KOPT-K1 (cell line): ENCODE results near the gene SSTR1.

Source experiments
- H3K27ac ChIP-seq: fragments of 200-600 bp; sonication (generic); 2 replicates; pipeline ENCODE4 v1.5.1; 2016; ENCODE audit warnings: antibody characterized with exemption, mild to moderate bottlenecking, low read depth, low read length; ENCODE audit not compliant: poor library complexity, severe bottlenecking
- H3K36me3 ChIP-seq: fragments of 200-600 bp; sonication (generic); 2 replicates; pipeline ENCODE4 v1.5.1; 2017; ENCODE audit warnings: antibody characterized with exemption, mild to moderate bottlenecking, low read length, moderate library complexity; ENCODE audit not compliant: insufficient read depth
- H3K9me3 ChIP-seq: fragments of 200-600 bp; sonication (generic); 2 replicates; pipeline ENCODE4 v1.5.1; 2017; ENCODE audit warnings: antibody characterized with exemption, low read length, mild to moderate bottlenecking; ENCODE audit not compliant: insufficient read depth, poor library complexity, severe bottlenecking

SSTR1 gene

DNA sequence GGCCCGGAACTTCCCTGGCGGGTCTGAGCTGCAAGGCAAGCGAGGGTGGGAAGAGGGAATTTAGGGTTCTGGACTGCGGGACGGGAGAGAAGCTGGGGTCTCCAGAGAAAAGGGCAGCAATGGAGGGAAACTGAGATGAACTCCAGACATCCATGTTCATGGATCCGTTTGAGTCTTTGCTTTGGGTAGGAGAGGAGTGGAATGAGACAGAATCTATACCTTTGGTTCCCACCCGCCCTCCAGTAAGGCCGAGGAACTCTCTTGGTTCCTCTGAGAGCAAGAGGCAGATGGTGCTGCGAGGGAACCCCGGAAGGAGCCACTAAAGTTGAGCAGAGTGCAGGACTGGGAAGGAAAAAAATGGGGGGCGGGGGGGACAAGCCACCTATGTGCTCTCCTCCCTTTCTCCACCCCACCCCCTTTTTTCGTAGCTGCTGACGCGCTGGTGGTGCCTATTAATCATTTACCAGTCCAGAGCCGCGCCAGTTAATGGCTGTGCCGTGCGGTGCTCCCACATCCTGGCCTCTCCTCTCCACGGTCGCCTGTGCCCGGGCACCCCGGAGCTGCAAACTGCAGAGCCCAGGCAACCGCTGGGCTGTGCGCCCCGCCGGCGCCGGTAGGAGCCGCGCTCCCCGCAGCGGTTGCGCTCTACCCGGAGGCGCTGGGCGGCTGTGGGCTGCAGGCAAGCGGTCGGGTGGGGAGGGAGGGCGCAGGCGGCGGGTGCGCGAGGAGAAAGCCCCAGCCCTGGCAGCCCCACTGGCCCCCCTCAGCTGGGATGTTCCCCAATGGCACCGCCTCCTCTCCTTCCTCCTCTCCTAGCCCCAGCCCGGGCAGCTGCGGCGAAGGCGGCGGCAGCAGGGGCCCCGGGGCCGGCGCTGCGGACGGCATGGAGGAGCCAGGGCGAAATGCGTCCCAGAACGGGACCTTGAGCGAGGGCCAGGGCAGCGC is 1.2 kb downstream of the SSTR1 start:
- H3K27ac ChIP-seq = no peak overlapping the region
- H3K36me3 ChIP-seq = no peaks in the 10 kb centered on the region
- H3K9me3 ChIP-seq = peaks cover 35% of the 10 kb centered on the region

DNA sequence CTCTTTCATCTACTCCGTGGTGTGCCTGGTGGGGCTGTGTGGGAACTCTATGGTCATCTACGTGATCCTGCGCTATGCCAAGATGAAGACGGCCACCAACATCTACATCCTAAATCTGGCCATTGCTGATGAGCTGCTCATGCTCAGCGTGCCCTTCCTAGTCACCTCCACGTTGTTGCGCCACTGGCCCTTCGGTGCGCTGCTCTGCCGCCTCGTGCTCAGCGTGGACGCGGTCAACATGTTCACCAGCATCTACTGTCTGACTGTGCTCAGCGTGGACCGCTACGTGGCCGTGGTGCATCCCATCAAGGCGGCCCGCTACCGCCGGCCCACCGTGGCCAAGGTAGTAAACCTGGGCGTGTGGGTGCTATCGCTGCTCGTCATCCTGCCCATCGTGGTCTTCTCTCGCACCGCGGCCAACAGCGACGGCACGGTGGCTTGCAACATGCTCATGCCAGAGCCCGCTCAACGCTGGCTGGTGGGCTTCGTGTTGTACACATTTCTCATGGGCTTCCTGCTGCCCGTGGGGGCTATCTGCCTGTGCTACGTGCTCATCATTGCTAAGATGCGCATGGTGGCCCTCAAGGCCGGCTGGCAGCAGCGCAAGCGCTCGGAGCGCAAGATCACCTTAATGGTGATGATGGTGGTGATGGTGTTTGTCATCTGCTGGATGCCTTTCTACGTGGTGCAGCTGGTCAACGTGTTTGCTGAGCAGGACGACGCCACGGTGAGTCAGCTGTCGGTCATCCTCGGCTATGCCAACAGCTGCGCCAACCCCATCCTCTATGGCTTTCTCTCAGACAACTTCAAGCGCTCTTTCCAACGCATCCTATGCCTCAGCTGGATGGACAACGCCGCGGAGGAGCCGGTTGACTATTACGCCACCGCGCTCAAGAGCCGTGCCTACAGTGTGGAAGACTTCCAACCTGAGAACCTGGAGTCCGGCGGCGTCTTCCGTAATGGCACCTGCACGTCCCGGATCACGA is 2.2 kb downstream of the SSTR1 start:
- no peak overlapping the region for H3K27ac ChIP-seq

DNA sequence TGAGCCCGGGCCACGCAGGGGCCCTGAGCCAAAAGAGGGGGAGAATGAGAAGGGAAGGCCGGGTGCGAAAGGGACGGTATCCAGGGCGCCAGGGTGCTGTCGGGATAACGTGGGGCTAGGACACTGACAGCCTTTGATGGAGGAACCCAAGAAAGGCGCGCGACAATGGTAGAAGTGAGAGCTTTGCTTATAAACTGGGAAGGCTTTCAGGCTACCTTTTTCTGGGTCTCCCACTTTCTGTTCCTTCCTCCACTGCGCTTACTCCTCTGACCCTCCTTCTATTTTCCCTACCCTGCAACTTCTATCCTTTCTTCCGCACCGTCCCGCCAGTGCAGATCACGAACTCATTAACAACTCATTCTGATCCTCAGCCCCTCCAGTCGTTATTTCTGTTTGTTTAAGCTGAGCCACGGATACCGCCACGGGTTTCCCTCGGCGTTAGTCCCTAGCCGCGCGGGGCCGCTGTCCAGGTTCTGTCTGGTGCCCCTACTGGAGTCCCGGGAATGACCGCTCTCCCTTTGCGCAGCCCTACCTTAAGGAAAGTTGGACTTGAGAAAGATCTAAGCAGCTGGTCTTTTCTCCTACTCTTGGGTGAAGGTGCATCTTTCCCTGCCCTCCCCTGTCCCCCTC is 3.0 kb downstream of the SSTR1 start:
- H3K36me3 ChIP-seq = no peaks in the 10 kb centered on the region
- peaks cover 35% of the 10 kb centered on the region for H3K9me3 ChIP-seq
- no peak overlapping the region for H3K27ac ChIP-seq

More for the DNA sequence above, 2.2 kb downstream of the SSTR1 start:
- Histone ChIP-seq H3K36me3 (no peaks in the 10 kb centered on the region), H3K9me3 (peaks cover 35% of the 10 kb centered on the region)

DNA sequence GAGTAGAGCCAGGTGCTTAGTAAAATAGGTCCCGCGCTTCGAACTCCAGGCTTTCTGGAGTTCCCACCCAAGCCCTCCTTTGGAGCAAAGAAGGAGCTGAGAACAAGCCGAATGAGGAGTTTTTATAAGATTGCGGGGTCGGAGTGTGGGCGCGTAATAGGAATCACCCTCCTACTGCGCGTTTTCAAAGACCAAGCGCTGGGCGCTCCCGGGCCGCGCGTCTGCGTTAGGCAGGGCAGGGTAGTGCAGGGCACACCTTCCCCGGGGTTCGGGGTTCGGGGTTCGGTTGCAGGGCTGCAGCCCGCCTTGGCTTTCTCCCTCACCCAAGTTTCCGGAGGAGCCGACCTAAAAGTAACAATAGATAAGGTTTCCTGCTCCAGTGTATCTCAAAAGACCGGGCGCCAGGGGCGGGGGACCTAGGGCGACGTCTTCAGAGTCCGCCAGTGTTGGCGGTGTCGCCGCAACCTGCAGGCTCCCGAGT is 3.6 kb downstream of the SSTR1 start:
- Histone ChIP-seq H3K36me3 (no peaks in the 10 kb centered on the region), H3K9me3 (peaks cover 31% of the 10 kb centered on the region), H3K27ac (no peak overlapping the region)

DNA sequence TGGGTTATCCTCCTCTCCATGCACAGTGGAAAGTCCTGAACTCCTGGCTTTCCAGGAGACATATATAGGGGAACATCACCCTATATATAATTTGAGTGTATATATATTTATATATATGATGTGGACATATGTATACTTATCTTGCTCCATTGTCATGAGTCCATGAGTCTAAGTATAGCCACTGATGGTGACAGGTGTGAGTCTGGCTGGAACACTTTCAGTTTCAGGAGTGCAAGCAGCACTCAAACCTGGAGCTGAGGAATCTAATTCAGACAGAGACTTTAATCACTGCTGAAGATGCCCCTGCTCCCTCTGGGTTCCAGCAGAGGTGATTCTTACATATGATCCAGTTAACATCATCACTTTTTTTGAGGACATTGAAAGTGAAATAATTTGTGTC is 4.4 kb downstream of the SSTR1 start:
- no peak overlapping the region for H3K27ac ChIP-seq
- no peaks in the 10 kb centered on the region for H3K36me3 ChIP-seq
- H3K9me3 ChIP-seq = peaks cover 27% of the 10 kb centered on the region

DNA sequence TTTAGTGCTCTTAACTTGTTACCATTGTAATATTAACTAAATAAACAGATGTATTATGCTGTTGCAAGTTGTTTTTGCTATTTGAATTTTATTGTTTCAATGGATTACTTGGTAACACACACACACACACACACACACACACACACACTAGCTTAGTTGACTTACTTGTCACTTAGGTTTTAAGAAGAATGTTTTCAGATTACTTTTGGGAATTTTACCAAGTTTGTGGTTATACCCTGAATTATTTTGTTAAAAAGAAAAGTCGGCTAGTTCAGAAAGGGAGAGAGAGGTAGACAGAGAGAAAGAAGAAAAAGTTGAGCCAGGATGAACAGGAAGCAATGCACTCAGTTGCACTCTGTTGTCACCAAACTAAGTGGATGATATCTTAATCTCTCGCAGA is 5.3 kb downstream of the SSTR1 start:
- Histone ChIP-seq H3K9me3 (peaks cover 23% of the 10 kb centered on the region), H3K36me3 (no peaks in the 10 kb centered on the region), H3K27ac (no peak overlapping the region)

DNA sequence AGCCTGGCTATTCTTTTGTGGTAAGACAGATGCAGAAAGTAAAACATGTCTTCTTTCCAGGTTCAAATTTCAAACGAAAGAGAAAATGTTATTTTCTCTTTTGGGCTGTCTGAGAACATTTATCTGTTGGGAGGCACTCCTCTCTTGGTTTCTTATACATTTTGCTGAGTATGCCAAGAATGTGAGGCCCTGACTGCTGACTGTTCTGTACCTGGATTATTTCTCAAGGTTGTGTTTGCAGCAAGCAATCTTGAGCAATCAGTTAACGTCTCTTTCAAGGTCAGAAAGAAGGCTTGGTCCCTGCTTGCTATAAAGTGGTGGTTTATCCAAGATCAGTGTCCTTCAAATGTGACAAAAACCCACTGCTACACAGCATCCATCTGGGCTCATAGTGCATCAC is 9.8 kb downstream of the SSTR1 start:
- Histone ChIP-seq H3K27ac (no peak overlapping the region), H3K9me3 (no peaks in the 10 kb centered on the region), H3K36me3 (no peaks in the 10 kb centered on the region)

DNA sequence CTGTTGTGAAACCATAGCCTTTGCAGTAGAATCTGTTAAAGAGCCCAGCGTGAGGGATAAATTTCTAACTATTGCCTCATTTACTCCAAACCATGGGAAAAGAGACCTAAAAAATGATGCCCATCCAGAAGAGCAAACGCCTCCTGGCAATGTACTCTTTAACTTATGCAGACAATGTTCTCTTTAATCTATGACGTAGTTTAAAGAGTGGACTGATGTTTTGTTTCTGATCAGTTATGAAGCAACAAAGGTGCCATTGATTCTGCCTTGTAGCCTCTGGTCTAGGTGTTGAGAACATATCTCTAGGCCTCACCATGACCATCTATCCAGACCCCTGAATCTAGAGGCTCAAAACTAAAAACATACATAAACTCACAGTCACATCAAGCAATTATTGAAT is 13.4 kb downstream of the SSTR1 start:
- no peaks in the 10 kb centered on the region for H3K9me3 ChIP-seq
- no peak overlapping the region for H3K27ac ChIP-seq
- H3K36me3 ChIP-seq = no peaks in the 10 kb centered on the region

DNA sequence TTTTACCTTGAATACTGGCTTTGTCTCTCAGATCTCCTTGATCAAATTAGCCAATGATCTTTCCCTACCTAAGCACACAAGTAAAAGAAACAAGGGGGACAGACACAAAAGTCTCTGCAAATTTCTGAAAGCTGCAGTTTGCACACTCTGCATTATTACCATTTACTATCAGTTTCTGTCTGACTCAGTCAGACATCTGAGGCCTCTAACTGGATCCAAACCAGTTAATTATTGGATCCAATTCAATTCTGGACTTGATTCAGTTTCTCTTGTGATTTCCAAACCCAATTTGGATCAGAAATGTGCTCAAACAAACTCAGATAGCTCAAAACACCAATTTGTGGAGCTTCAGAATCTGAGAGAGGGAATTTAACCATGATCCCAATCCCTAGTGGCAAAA is 16.6 kb downstream of the SSTR1 start:
- H3K27ac ChIP-seq = no peak overlapping the region
- no peaks in the 10 kb centered on the region for H3K36me3 ChIP-seq
- H3K9me3 ChIP-seq = no peaks in the 10 kb centered on the region

DNA sequence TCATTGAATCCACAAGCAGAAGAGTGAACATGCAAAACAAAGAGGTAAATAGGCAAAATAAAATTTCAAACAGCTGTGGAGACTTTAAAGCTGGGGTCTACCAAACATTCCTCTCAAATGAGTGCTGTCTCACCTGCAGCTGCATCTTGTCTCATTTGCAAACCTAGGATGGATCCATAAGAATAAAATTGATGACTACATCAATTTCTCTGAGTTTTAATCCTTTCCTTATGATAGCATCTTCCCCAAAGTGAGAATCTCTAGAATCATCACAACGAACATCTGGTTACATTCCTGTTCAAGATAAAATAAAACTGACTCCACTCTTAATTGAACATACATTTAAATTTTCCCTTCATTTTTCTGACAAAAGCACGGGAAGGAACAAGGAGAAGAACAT is 18.2 kb downstream of the SSTR1 start:
- no peak overlapping the region for H3K27ac ChIP-seq
- no peaks in the 10 kb centered on the region for H3K9me3 ChIP-seq

DNA sequence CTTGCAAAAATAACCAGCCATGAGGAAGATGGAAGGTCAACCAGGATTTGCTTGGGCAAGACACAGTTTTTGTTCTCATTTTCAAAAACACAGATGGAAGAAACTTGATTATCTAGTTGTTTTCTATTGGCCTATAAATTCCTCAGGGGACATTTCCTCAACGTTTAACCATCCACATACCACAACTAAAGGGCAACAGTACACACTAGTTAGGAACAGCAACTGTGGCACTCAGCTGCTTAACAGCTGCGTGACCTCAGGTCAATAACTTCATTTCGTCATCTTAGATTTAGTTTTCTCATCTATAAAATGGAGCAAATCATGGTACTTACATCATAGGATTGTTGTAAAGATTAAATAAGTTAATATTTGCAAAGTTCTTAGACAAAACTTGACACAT is 18.7 kb downstream of the SSTR1 start:
- H3K9me3 ChIP-seq = no peaks in the 10 kb centered on the region
- H3K27ac ChIP-seq = no peak overlapping the region
- H3K36me3 ChIP-seq = no peaks in the 10 kb centered on the region

More for the DNA sequence above, 18.2 kb downstream of the SSTR1 start:
- no peaks in the 10 kb centered on the region for H3K36me3 ChIP-seq

DNA sequence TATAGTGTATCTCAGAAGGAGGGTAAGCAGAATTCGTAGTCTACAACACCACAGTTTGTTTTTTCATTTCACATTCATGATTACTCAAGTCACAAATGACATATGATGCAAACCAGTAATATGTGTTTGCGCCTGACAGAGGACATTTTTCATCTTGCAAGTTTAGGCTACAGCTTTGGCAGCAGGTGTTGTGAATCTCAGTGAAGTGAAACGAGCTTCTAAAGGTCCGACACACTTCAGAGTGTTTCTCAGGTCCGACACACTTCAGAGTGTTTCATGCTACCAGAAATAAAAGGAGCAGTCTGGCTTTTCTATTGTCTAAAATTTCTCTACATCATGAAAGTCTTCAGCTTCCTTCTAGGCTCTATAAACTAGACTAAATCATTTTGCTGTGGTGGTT is 25.5 kb downstream of the SSTR1 start:
- Histone ChIP-seq H3K36me3 (no peaks in the 10 kb centered on the region), H3K9me3 (no peaks in the 10 kb centered on the region), H3K27ac (no peak overlapping the region)

DNA sequence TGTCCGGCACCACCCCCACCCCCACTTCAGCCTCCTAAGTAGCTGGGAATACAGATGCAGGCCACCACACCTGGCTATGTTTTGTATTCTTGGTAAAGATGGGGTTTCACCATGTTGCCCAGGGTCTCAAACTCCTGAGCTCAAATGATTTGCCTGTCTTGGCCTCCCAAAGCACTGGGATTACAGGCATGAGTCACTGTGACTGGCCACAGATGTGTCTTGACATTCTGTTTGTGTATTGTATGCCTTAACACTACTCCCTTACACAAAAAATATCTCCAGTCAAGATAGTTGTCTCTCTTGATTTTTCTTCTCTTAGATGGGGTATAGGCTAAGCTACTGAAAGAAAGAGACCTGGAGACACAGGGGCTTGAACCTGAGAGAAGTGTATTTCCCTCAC is 30.6 kb downstream of the SSTR1 start:
- Histone ChIP-seq H3K36me3 (no peaks in the 10 kb centered on the region), H3K9me3 (no peaks in the 10 kb centered on the region), H3K27ac (no peak overlapping the region)

DNA sequence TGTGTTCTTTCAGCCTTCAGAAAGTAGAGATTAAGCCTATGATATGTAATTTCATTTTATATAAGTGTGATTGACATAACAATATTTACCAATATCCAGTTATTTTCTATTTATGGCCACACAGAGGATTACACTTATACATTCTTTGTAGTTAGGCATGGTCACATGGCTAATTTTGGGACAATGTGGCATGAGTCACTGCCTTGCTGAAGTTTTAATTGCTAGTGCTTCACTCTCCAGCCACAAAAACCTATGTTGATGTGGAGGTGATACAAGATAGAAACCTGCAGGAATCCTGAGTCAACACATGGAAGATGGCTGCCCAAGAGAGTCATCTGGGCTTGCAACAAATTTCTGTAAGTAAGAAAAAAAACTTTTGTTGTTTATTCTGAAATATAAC is 31.2 kb downstream of the SSTR1 start:
- Histone ChIP-seq H3K9me3 (no peaks in the 10 kb centered on the region), H3K27ac (no peak overlapping the region), H3K36me3 (no peaks in the 10 kb centered on the region)
